Astrocyte (in vitro differentiated cells and primary cell): Measurements from ENCODE around the gene SLCO3A1. TPM values are rescaled to one million over a fixed set of nuclear protein-coding genes. Genes with fewer than 3 reads are reported as not detected.

Experiments
- DNase-seq: peaks from one replicate; pipeline ENCODE4 v3.0.0-alpha.2; 2010; ENCODE audit warnings: low read depth
- FAIRE-seq: peaks from 2 replicates; lab custom pipeline; 2011; peaks lifted over from hg19 to GRCh38; lab: Jason Lieb, UNC
- H2AFZ ChIP-seq: 2 replicates; pipeline ENCODE4 v1.6.0; 2012; ENCODE audit warnings: low read depth, low read length, inconsistent platforms
- H3K27ac ChIP-seq: 2 replicates; pipeline ENCODE4 v1.5.1; 2011; ENCODE audit warnings: low read depth, low read length, inconsistent platforms
- H3K27me3 ChIP-seq: 2 replicates; pipeline ENCODE4 v1.6.0; 2011; ENCODE audit warnings: low read length, inconsistent platforms; ENCODE audit not compliant: insufficient read depth
- H3K36me3 ChIP-seq: 2 replicates; pipeline ENCODE4 v1.5.1; 2011; ENCODE audit warnings: low read length, inconsistent platforms; ENCODE audit not compliant: insufficient read depth
- H3K4me1 ChIP-seq: 2 replicates; pipeline ENCODE4 v1.5.1; 2011; ENCODE audit warnings: low read length, inconsistent platforms; ENCODE audit not compliant: insufficient read depth
- H3K4me2 ChIP-seq: 2 replicates; pipeline ENCODE4 v1.6.0; 2012; ENCODE audit warnings: low read length, inconsistent platforms
- H3K4me3 ChIP-seq: 2 replicates; pipeline ENCODE4 v1.5.1; 2011; ENCODE audit warnings: low read depth, mild to moderate bottlenecking, low read length, inconsistent platforms; ENCODE audit not compliant: insufficient read depth
- H3K79me2 ChIP-seq: 2 replicates; pipeline ENCODE4 v1.6.0; 2012; ENCODE audit warnings: mild to moderate bottlenecking, low read length, inconsistent platforms; ENCODE audit not compliant: insufficient read depth
- H3K9ac ChIP-seq: 2 replicates; pipeline ENCODE4 v1.6.0; 2012; ENCODE audit warnings: mild to moderate bottlenecking, low read length, inconsistent platforms
- H3K9me3 ChIP-seq: 2 replicates; pipeline ENCODE4 v1.5.1; 2012; ENCODE audit warnings: low read depth, mild to moderate bottlenecking, low read length, inconsistent platforms; ENCODE audit not compliant: insufficient read depth
- H4K20me1 ChIP-seq: 2 replicates; pipeline ENCODE4 v1.6.0; 2012; ENCODE audit warnings: low read length, inconsistent platforms; ENCODE audit not compliant: insufficient read depth
- H3K27ac Mint-ChIP-seq: one replicate; pipeline ENCODE4 v1.8.0; 2021; ENCODE audit warnings: mild to moderate bottlenecking, mixed read lengths; ENCODE audit not compliant: unreplicated experiment
- H3K27me3 Mint-ChIP-seq: one replicate; pipeline ENCODE4 v1.8.0; 2021; ENCODE audit warnings: low read depth, mixed read lengths; ENCODE audit not compliant: unreplicated experiment
- H3K36me3 Mint-ChIP-seq: one replicate; pipeline ENCODE4 v1.8.0; 2021; ENCODE audit warnings: low read depth, mixed read lengths; ENCODE audit not compliant: unreplicated experiment
- H3K4me1 Mint-ChIP-seq: one replicate; pipeline ENCODE4 v1.8.0; 2021; ENCODE audit warnings: low read depth, mixed read lengths; ENCODE audit not compliant: unreplicated experiment
- H3K4me3 Mint-ChIP-seq: one replicate; pipeline ENCODE4 v1.8.0; 2021; ENCODE audit warnings: mild to moderate bottlenecking, moderate library complexity, mixed read lengths; ENCODE audit not compliant: unreplicated experiment
- H3K9me3 Mint-ChIP-seq: one replicate; pipeline ENCODE4 v1.8.0; 2021; ENCODE audit warnings: mild to moderate bottlenecking, mixed read lengths; ENCODE audit not compliant: unreplicated experiment
- EZH2 ChIP-seq: IDR thresholded peaks from 2 replicates; pipeline ENCODE4 v1.6.1; 2012; ENCODE audit warnings: mild to moderate bottlenecking, low read length, inconsistent platforms; ENCODE audit not compliant: insufficient read depth
- total RNA-seq: library from RNA; stranded (reverse); gene quantifications from 2 replicates; pipeline ENCODE4 v1.2.1, GENCODE V29; 2021
- TF ChIP-seq, protein P1 (sequence below): IDR thresholded peaks from 2 replicates; pipeline ENCODE4 v1.5.1; 2011; ENCODE audit warnings: low read depth, mild to moderate bottlenecking, inconsistent platforms, low read length, moderate library complexity; ENCODE audit not compliant: insufficient read depth

The SLCO3A1 gene
- total RNA-seq, 1 donor from 2014 or later = 9.4 TPM

DNA sequence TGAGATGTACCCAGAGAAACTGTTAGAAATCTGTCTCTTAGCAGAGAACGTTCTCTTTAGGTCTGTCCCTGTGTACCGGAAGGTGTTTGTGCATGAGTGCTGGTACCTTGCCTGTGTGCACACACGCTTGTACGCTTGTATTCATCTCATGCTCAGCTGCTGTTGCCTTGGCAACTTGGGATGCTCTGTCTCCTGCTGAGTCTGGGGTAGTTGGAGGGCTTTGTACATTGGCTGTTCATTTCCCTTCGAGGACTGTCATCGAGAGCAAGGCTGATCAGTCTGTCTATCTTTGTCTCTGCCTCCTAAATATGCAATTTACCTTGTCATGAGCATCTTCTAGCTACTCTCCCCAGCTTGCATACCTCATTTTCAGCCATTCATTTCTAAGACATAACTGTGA, 147.2 kb downstream of the SLCO3A1 start:
- H3K4me3 Mint-ChIP-seq = no peak overlapping the region
- FAIRE-seq (no peak), DNase-seq (no peak)
- no peaks in the 10 kb centered on the region for H4K20me1 ChIP-seq
- H3K4me2 ChIP-seq = no peak overlapping the region
- no peak for TF ChIP-seq EZH2
- no peaks in the 10 kb centered on the region for H3K9me3 ChIP-seq
- H3K36me3 ChIP-seq = no peaks in the 10 kb centered on the region
- H3K36me3 Mint-ChIP-seq = no peaks in the 10 kb centered on the region
- no peaks in the 10 kb centered on the region for H3K4me1 ChIP-seq
- H3K9me3 Mint-ChIP-seq = peaks cover 3% of the 10 kb centered on the region
- no peak overlapping the region for H2AFZ ChIP-seq
- no peak overlapping the region for H3K27ac ChIP-seq
- no peak overlapping the region for H3K27ac Mint-ChIP-seq
- no peaks in the 10 kb centered on the region for H3K79me2 ChIP-seq
- H3K27me3 ChIP-seq = no peaks in the 10 kb centered on the region
- H3K9ac ChIP-seq = no peak overlapping the region
- H3K4me1 Mint-ChIP-seq = no peaks in the 10 kb centered on the region
- no peaks in the 10 kb centered on the region for H3K27me3 Mint-ChIP-seq
- no peak overlapping the region for H3K4me3 ChIP-seq

DNA sequence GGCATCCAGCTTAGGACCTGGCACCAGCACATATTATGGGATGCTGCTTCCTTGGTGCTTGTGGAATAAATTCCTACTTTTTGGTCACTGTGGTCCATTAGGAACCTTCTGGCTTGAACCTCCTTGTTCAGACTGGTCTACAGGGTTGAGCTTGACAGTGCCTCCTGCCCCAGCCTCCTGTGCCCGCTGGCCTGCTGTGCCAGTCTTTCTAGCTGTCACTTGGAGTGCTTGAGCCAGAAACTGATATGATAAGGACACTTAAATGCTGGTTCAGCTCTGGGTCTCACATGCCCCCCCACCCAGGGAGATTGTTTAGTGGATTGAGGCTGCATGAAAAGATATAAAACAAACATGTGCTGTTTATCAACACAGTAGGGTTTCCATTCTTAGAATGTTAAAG, 147.8 kb downstream of the SLCO3A1 start:
- no peak for FAIRE-seq
- Mint-ChIP-seq H3K36me3 (no peaks in the 10 kb centered on the region), H3K27me3 (no peaks in the 10 kb centered on the region)

DNA sequence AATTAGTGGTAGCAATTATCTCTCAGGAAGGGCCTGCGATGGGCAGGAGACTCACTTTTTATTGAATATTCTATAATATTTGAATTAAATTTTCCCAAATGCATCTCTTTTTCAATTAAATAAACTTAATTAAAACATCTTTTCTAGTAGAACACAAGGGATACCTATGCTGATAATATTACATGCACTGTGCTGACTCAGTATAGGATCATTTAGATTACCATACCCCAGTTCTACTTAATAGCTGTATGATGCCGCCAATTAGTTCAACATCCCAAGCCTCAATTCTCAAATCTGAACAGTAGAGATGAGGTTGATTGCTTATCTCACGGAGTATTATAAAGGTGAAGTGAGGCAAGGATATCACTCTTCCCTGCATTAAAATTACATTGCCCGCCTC, 149.2 kb downstream of the SLCO3A1 start:
- H3K4me2 ChIP-seq = no peak overlapping the region
- no peak overlapping the region for H3K27ac ChIP-seq
- H3K27me3 ChIP-seq = no peaks in the 10 kb centered on the region
- H3K4me3 Mint-ChIP-seq = no peak overlapping the region
- H3K9ac ChIP-seq = no peak overlapping the region
- H3K36me3 ChIP-seq = no peaks in the 10 kb centered on the region
- H3K27ac Mint-ChIP-seq = no peak overlapping the region
- H3K79me2 ChIP-seq = no peaks in the 10 kb centered on the region
- H3K4me1 ChIP-seq = no peaks in the 10 kb centered on the region
- H3K4me3 ChIP-seq = no peak overlapping the region
- FAIRE-seq (no peak), DNase-seq (no peak)
- H3K27me3 Mint-ChIP-seq = peaks cover 2% of the 10 kb centered on the region
- no peak overlapping the region for H2AFZ ChIP-seq
- H3K9me3 ChIP-seq = no peaks in the 10 kb centered on the region
- H4K20me1 ChIP-seq = no peaks in the 10 kb centered on the region
- H3K9me3 Mint-ChIP-seq = peaks cover 5% of the 10 kb centered on the region
- H3K4me1 Mint-ChIP-seq = no peaks in the 10 kb centered on the region
- TF ChIP-seq EZH2 = no peak
- TF ChIP-seq, protein P1, sequence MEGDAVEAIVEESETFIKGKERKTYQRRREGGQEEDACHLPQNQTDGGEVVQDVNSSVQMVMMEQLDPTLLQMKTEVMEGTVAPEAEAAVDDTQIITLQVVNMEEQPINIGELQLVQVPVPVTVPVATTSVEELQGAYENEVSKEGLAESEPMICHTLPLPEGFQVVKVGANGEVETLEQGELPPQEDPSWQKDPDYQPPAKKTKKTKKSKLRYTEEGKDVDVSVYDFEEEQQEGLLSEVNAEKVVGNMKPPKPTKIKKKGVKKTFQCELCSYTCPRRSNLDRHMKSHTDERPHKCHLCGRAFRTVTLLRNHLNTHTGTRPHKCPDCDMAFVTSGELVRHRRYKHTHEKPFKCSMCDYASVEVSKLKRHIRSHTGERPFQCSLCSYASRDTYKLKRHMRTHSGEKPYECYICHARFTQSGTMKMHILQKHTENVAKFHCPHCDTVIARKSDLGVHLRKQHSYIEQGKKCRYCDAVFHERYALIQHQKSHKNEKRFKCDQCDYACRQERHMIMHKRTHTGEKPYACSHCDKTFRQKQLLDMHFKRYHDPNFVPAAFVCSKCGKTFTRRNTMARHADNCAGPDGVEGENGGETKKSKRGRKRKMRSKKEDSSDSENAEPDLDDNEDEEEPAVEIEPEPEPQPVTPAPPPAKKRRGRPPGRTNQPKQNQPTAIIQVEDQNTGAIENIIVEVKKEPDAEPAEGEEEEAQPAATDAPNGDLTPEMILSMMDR = no peak
- no peaks in the 10 kb centered on the region for H3K36me3 Mint-ChIP-seq

More for the DNA sequence above, 147.8 kb downstream of the SLCO3A1 start:
- no peak overlapping the region for H2AFZ ChIP-seq
- H4K20me1 ChIP-seq = no peaks in the 10 kb centered on the region
- no peak overlapping the region for H3K27ac ChIP-seq
- H3K9ac ChIP-seq = no peak overlapping the region
- H3K4me1 Mint-ChIP-seq = no peaks in the 10 kb centered on the region
- no peak for DNase-seq
- H3K27me3 ChIP-seq = no peaks in the 10 kb centered on the region
- TF ChIP-seq EZH2 = no peak
- TF ChIP-seq, protein P1 = no peak
- H3K79me2 ChIP-seq = no peaks in the 10 kb centered on the region
- no peak overlapping the region for H3K4me3 Mint-ChIP-seq
- H3K4me1 ChIP-seq = no peaks in the 10 kb centered on the region
- H3K36me3 ChIP-seq = no peaks in the 10 kb centered on the region
- no peaks in the 10 kb centered on the region for H3K9me3 ChIP-seq
- H3K9me3 Mint-ChIP-seq = peaks cover 3% of the 10 kb centered on the region
- H3K4me2 ChIP-seq = no peak overlapping the region
- no peak overlapping the region for H3K27ac Mint-ChIP-seq
- H3K4me3 ChIP-seq = no peak overlapping the region
